ENCODE data around the gene GRID1. TPM values are rescaled to one million over a fixed set of nuclear protein-coding genes. Genes with fewer than 3 reads are reported as not detected.

GRID1 gene
- total RNA-seq, 3 donors from 2014 or later: 0.61 to 1.9 (median 0.87) TPM

DNA sequence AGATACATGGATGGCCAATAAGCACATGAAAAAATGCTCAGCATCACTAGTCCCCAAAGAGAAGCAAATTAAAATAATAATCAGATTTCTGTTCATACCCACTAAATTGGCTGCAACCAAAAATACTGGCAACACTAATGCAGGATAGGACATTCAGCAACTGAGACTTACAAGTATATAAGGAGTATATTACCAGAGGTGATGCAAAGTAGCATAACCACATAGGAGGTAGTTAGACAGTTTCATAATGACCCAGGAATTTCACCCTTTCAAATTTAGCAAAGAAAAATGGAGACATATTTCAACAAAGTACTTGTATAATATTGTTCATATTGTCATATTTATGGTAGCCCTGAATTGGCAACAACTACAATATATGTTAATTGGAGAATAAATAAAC lies 727.8 kb downstream of the GRID1 start:
- intact Hi-C loops (cut with DNase I, micrococcal nuclease): no loop called here
- TF ChIP-seq, protein P1, sequence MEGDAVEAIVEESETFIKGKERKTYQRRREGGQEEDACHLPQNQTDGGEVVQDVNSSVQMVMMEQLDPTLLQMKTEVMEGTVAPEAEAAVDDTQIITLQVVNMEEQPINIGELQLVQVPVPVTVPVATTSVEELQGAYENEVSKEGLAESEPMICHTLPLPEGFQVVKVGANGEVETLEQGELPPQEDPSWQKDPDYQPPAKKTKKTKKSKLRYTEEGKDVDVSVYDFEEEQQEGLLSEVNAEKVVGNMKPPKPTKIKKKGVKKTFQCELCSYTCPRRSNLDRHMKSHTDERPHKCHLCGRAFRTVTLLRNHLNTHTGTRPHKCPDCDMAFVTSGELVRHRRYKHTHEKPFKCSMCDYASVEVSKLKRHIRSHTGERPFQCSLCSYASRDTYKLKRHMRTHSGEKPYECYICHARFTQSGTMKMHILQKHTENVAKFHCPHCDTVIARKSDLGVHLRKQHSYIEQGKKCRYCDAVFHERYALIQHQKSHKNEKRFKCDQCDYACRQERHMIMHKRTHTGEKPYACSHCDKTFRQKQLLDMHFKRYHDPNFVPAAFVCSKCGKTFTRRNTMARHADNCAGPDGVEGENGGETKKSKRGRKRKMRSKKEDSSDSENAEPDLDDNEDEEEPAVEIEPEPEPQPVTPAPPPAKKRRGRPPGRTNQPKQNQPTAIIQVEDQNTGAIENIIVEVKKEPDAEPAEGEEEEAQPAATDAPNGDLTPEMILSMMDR (IDR thresholded peaks at IDR 0.05): no peak
- H3K9me3 ChIP-seq: no peaks in the 10 kb centered on the region
- no peaks in the 10 kb centered on the region for H3K36me3 ChIP-seq (ENCODE audit: low read depth)
- no peak for DNase-seq
- H3K4me3 ChIP-seq: no peak overlapping the region
- no peak for ATAC-seq
- H3K4me1 ChIP-seq (ENCODE audit: low read depth): peaks cover 22% of the 10 kb centered on the region

DNA sequence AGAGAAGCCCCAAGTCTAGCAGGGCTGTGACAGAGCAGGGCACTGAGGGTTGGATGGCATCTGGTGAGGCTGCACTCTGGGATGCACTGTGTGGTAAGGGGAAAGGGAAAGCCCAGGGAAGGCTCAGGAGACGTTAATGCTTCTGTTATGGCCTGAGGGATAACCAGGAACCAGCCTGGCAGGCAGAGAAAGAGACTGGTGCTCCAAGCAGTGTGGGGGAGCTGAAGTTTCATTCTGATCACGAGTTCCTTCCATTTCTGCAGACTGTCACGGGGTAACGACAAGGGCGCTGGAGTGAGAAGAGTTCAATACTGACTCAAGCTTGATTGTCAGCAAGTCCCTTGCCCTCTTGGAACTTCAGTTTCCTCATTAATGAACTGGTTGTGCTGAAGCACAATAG lies 730.9 kb downstream of the GRID1 start:
- Histone ChIP-seq H3K9me3 (no peaks in the 10 kb centered on the region), H3K36me3 (ENCODE audit: low read depth) (no peaks in the 10 kb centered on the region), H3K4me1 (ENCODE audit: low read depth) (no peaks in the 10 kb centered on the region), H3K4me3 (no peak overlapping the region)
- intact Hi-C loops (cut with DNase I, micrococcal nuclease): no loop called here
- ATAC-seq (no peak), DNase-seq (no peak)
- TF ChIP-seq, protein P1 (IDR thresholded peaks at IDR 0.05): no peak

DNA sequence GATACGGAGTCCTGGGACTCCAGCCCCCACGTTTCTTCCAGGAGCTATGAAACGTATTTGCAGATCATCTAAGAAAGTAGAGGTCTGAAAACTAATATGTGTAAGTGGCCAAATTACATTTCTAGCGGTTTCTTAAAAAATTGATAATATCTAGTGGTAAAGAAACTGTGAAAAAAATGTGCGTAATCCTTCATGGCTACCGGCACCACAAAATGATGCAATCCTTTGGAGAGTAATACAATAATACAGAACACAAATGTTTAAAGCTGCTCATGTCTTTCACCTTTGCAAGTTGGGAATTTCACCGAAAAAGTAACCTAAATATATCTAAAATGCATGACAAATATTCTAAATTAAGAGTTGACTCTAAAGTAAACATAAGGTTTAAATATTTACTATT lies 742.1 kb downstream of the GRID1 start:
- Histone ChIP-seq H3K4me3 (no peak overlapping the region), H3K4me1 (ENCODE audit: low read depth) (peaks cover 12% of the 10 kb centered on the region), H3K9me3 (no peaks in the 10 kb centered on the region), H3K36me3 (ENCODE audit: low read depth) (no peaks in the 10 kb centered on the region)
- DNase-seq (no peak), ATAC-seq (no peak)
- TF ChIP-seq, protein P1 (IDR thresholded peaks at IDR 0.05): no peak
- intact Hi-C loops (cut with DNase I, micrococcal nuclease): no loop called here

DNA sequence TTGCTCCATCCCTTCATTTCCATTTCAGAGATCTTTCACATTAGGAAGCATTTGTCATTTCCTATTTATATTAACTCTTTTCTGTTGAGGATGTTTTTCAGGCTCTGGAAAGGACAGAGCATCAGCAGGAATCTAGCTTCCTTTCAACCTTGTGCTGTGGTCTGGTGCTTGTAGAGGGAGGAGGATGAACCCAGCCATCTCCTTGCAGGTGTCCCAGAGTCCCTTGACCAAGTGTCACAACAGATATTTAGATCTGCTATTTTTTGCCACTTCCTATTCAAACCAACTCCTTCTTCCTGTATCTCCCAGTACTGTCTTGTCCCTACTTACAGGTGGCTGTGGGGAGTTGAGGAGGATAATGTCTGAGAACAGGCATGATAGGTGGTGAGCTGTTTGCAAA lies 742.8 kb downstream of the GRID1 start:
- DNase-seq (no peak), ATAC-seq (no peak)
- intact Hi-C loops (cut with DNase I, micrococcal nuclease): no loop called here
- TF ChIP-seq, protein P1 (IDR thresholded peaks at IDR 0.05): no peak
- no peaks in the 10 kb centered on the region for H3K36me3 ChIP-seq (ENCODE audit: low read depth)
- H3K4me1 ChIP-seq (ENCODE audit: low read depth): peaks cover 12% of the 10 kb centered on the region
- H3K4me3 ChIP-seq: no peak overlapping the region
- H3K9me3 ChIP-seq: no peaks in the 10 kb centered on the region

DNA sequence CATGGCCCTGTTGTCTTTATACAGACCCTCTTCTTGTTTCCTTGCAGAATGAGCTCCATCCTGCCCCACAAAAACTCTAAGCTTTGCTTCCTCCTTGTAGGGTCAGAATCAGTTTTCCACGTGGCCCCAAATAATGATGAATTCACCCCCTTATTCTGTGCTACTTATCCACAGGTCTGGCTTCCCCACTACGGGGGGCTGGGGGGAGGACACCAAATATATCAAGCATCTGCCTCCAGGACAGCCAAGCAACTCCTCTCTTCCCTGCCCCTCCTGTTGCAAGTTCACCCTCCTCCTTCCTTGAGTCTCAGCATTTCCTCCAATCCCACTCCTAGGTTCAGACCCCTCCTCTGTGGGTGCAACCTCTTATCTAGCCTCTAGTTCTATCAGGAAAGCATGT lies 743.3 kb downstream of the GRID1 start:
- H3K36me3 ChIP-seq (ENCODE audit: low read depth): no peaks in the 10 kb centered on the region
- DNase-seq (no peak), ATAC-seq (no peak)
- H3K4me3 ChIP-seq: no peak overlapping the region
- H3K9me3 ChIP-seq: no peaks in the 10 kb centered on the region
- intact Hi-C loops (cut with DNase I, micrococcal nuclease): no loop called here
- peaks cover 12% of the 10 kb centered on the region for H3K4me1 ChIP-seq (ENCODE audit: low read depth)
- TF ChIP-seq, protein P1 (IDR thresholded peaks at IDR 0.05): no peak

DNA sequence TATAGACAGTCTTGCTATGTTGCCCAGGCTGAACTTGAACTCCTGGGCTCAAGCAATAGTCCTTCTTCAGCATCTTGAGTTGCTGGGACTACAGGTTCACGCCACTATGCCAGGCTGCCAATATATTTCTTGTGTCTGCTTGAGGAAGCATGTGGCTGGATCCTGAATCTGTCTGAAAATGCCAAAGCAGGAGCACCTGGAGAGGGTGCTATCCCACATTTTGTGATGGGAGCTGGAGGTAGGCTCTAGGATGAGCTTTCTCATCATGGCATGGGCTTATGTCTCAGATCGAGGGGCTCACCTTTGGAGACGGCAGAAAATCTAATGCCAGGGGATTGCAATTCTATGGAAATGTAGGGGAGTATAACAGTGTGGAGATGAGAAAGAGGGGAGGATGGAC lies 744.2 kb downstream of the GRID1 start:
- Histone ChIP-seq H3K9me3 (no peaks in the 10 kb centered on the region), H3K4me3 (no peak overlapping the region), H3K36me3 (ENCODE audit: low read depth) (no peaks in the 10 kb centered on the region), H3K4me1 (ENCODE audit: low read depth) (peaks cover 12% of the 10 kb centered on the region)
- TF ChIP-seq, protein P1 (IDR thresholded peaks at IDR 0.05): no peak
- intact Hi-C loops (cut with DNase I, micrococcal nuclease): no loop called here
- DNase-seq (no peak), ATAC-seq (no peak)
